Measurements from ENCODE around the gene ROR1.

- TF ChIP-seq HOXA7 (CRISPR knock-in tag; IDR thresholded peaks at IDR 0.05; ENCODE audit: borderline replicate concordance) (no peak), SP2 (tag by site-specific recombination; IDR thresholded peaks at IDR 0.05) (no peak), ZNF335 (tag by site-specific recombination; conservative IDR thresholded peaks at IDR 0.05) (no peak), REST (tag by site-specific recombination; IDR thresholded peaks at IDR 0.05) (no peak), ELK4 (IDR thresholded peaks at IDR 0.05; ENCODE audit: borderline replicate concordance, low read depth, low read length) (no peak)
- TF ChIP-seq, protein P1, sequence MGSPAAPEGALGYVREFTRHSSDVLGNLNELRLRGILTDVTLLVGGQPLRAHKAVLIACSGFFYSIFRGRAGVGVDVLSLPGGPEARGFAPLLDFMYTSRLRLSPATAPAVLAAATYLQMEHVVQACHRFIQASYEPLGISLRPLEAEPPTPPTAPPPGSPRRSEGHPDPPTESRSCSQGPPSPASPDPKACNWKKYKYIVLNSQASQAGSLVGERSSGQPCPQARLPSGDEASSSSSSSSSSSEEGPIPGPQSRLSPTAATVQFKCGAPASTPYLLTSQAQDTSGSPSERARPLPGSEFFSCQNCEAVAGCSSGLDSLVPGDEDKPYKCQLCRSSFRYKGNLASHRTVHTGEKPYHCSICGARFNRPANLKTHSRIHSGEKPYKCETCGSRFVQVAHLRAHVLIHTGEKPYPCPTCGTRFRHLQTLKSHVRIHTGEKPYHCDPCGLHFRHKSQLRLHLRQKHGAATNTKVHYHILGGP (tag by site-specific recombination; IDR thresholded peaks at IDR 0.05) = no peak
- TF ChIP-seq, protein P2, sequence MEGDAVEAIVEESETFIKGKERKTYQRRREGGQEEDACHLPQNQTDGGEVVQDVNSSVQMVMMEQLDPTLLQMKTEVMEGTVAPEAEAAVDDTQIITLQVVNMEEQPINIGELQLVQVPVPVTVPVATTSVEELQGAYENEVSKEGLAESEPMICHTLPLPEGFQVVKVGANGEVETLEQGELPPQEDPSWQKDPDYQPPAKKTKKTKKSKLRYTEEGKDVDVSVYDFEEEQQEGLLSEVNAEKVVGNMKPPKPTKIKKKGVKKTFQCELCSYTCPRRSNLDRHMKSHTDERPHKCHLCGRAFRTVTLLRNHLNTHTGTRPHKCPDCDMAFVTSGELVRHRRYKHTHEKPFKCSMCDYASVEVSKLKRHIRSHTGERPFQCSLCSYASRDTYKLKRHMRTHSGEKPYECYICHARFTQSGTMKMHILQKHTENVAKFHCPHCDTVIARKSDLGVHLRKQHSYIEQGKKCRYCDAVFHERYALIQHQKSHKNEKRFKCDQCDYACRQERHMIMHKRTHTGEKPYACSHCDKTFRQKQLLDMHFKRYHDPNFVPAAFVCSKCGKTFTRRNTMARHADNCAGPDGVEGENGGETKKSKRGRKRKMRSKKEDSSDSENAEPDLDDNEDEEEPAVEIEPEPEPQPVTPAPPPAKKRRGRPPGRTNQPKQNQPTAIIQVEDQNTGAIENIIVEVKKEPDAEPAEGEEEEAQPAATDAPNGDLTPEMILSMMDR (tag by site-specific recombination; IDR thresholded peaks at IDR 0.05) = no peak
Observed at GRCh38 chr1:63982201-63982600, 208.4 kb downstream of the ROR1 start.

All from HEK293 (cell line).